ENCODE data around the gene DENND10.

GRCh38 chr10:119153041-119153440 is 49.1 kb downstream of the DENND10 start:
- TF ChIP-seq CTCF (IDR thresholded peaks at IDR 0.05) (no peak), POLR2A (IDR thresholded peaks at IDR 0.05) (no peak)
